Measurements from ENCODE around the gene CRACDL.

Gene CRACDL

DNA sequence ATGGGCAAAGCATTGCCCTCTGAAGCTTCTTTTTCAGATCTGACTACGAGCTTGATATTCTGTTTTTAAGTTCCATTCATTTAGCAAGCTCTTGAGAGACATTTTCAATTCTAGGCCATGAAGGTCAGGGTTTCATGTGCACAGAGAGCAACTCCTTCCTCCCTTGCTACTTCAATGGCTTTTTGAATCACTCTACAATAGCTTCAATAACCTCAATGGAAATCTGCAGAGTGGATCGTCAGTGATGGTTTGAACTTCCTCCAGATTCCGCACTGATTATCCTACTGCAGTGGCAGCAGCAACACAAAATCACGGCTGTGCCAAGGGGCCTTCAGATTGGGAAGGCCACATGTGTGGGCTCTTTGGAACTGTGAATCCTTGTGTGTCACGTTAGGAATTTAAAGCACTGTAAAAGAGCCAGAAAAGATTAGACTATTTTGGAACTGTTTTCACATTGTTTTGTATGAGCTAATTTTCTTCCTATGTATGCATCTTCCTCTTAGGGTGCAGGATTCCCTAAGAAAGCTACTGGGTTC, 116.7 kb downstream of the CRACDL start:
- H3K9ac ChIP-seq (ENCODE audit: low read depth in 1 of 2, low read length in 2 of 2) = no peak overlapping the region
- no peaks in the 10 kb centered on the region for H3K36me3 ChIP-seq (ENCODE audit: control insufficient read depth in 1 of 2, insufficient read depth in 2 of 2, low read length in 2 of 2)
- peaks cover 0 to 10% of the 10 kb centered on the region in 2 donors for H3K4me1 ChIP-seq (ENCODE audit: control insufficient read depth in 1 of 2, insufficient read depth in 2 of 2, low read length in 2 of 2)
- no peak overlapping the region for H3K27ac ChIP-seq (ENCODE audit: low read depth, low read length)
- no peaks in the 10 kb centered on the region for H3K9me3 ChIP-seq (ENCODE audit: control insufficient read depth in 1 of 2, low read length in 2 of 2)
- H3K27me3 ChIP-seq (ENCODE audit: control insufficient read depth in 1 of 2, insufficient read depth in 2 of 2, low read length in 2 of 2) = no peaks in the 10 kb centered on the region
- H3K4me3 ChIP-seq (ENCODE audit: low read depth in 1 of 2, low read length in 2 of 2) = no peak overlapping the region

DNA sequence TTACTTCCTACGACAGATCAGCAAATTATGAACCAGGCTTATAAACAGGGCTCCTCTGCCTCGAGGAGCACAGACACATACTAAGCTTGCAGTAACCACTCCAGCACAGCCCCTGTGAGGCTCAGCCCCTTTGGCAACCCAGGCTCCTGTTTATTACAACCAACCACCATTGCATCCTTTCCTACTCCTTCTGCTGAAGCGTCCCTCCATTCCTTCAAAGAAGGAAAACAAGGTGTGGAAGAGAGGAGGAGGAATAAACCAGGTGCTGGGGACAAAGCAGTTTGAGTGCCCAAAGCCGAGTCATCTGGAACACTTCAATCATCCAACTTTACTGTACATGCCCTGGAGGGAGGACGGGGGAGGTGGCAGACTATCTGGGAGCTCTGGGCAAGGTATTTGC, 117.9 kb downstream of the CRACDL start:
- H3K9me3 ChIP-seq (ENCODE audit: control insufficient read depth in 1 of 2, low read length in 2 of 2) = no peaks in the 10 kb centered on the region
- no peak overlapping the region for H3K27ac ChIP-seq (ENCODE audit: low read depth, low read length)
- no peaks in the 10 kb centered on the region for H3K36me3 ChIP-seq (ENCODE audit: control insufficient read depth in 1 of 2, insufficient read depth in 2 of 2, low read length in 2 of 2)
- H3K4me3 ChIP-seq (ENCODE audit: low read depth in 1 of 2, low read length in 2 of 2) = no peak overlapping the region
- H3K27me3 ChIP-seq (ENCODE audit: control insufficient read depth in 1 of 2, insufficient read depth in 2 of 2, low read length in 2 of 2) = no peaks in the 10 kb centered on the region
- H3K9ac ChIP-seq (ENCODE audit: low read depth in 1 of 2, low read length in 2 of 2) = no peak overlapping the region
- no peaks in the 10 kb centered on the region for H3K4me1 ChIP-seq (ENCODE audit: control insufficient read depth in 1 of 2, insufficient read depth in 2 of 2, low read length in 2 of 2)

DNA sequence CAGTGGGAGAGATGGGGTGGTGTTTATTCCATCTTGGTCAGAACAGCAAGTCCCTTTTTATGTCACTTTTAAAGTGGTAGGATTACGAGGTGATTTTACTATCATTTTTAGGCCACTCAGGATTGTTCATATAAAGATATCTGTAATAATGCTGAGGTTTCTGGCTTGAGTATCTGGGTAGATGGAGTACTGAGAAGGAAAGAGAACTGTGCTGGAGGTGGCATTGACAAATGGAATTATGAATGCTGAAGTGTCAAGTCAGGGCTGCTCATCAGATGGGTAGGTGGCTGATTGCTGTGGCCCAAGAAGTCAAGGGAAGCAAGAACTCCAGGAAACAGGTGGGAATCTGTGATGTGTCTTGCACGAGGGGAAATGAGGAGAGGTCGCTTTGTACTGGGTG, 119.7 kb downstream of the CRACDL start:
- H3K36me3 ChIP-seq (ENCODE audit: control insufficient read depth in 1 of 2, insufficient read depth in 2 of 2, low read length in 2 of 2) = no peaks in the 10 kb centered on the region
- no peaks in the 10 kb centered on the region for H3K27me3 ChIP-seq (ENCODE audit: control insufficient read depth in 1 of 2, insufficient read depth in 2 of 2, low read length in 2 of 2)
- H3K4me3 ChIP-seq (ENCODE audit: low read depth in 1 of 2, low read length in 2 of 2) = no peak overlapping the region
- no peaks in the 10 kb centered on the region for H3K9me3 ChIP-seq (ENCODE audit: control insufficient read depth in 1 of 2, low read length in 2 of 2)
- no peaks in the 10 kb centered on the region for H3K4me1 ChIP-seq (ENCODE audit: control insufficient read depth in 1 of 2, insufficient read depth in 2 of 2, low read length in 2 of 2)
- no peak overlapping the region for H3K27ac ChIP-seq (ENCODE audit: low read depth, low read length)
- H3K9ac ChIP-seq (ENCODE audit: low read depth in 1 of 2, low read length in 2 of 2) = no peak overlapping the region

DNA sequence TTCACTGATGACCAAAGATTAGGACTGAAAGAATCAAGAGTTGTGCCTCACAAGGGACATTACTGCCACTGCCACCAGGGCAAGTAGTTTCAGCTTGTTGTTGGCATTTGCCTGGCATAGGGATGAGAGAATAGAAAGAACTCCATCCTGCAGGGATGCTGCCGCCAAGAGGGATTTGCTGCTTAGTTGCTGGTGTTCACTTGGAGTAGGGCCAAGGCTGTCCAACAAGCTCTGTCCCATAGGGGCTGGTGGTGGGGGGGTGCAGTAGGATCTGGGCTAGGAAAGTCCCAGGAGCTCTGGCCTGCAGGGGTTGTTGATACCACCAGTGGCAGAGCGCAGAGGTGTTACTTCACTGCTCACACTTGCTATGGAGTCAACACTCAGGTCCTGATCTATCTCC, 120.2 kb downstream of the CRACDL start:
- H3K27me3 ChIP-seq (ENCODE audit: control insufficient read depth in 1 of 2, insufficient read depth in 2 of 2, low read length in 2 of 2) = no peaks in the 10 kb centered on the region
- H3K4me3 ChIP-seq (ENCODE audit: low read depth in 1 of 2, low read length in 2 of 2) = no peak overlapping the region
- no peaks in the 10 kb centered on the region for H3K4me1 ChIP-seq (ENCODE audit: control insufficient read depth in 1 of 2, insufficient read depth in 2 of 2, low read length in 2 of 2)
- no peak overlapping the region for H3K27ac ChIP-seq (ENCODE audit: low read depth, low read length)
- no peaks in the 10 kb centered on the region for H3K9me3 ChIP-seq (ENCODE audit: control insufficient read depth in 1 of 2, low read length in 2 of 2)
- no peak overlapping the region for H3K9ac ChIP-seq (ENCODE audit: low read depth in 1 of 2, low read length in 2 of 2)
- H3K36me3 ChIP-seq (ENCODE audit: control insufficient read depth in 1 of 2, insufficient read depth in 2 of 2, low read length in 2 of 2) = no peaks in the 10 kb centered on the region

DNA sequence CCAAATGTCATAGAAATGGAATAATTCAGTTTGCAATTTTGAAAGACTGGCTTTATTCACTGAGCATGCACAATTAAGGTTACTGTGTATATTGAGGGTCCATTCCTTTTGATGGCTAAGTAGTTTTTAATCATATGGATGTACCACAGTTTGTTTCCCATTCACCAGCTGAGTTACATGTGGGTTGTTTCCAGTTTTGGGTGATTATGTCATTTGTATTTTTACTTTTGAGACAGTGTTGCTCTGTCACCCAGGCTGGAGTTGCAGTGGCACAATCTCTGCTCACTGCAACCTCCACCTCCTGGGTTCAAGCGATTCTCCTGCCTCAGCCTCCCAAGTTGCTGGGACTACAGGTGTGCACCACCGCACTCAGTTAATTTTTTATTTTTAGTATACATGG, 124.3 kb downstream of the CRACDL start:
- Histone ChIP-seq H3K4me3 (ENCODE audit: low read depth in 1 of 2, low read length in 2 of 2) (no peak overlapping the region), H3K27me3 (ENCODE audit: control insufficient read depth in 1 of 2, insufficient read depth in 2 of 2, low read length in 2 of 2) (no peaks in the 10 kb centered on the region), H3K4me1 (ENCODE audit: control insufficient read depth in 1 of 2, insufficient read depth in 2 of 2, low read length in 2 of 2) (peaks cover 0 to 1% of the 10 kb centered on the region in 2 donors), H3K27ac (ENCODE audit: low read depth, low read length) (no peak overlapping the region), H3K36me3 (ENCODE audit: control insufficient read depth in 1 of 2, insufficient read depth in 2 of 2, low read length in 2 of 2) (peaks cover 0 to 11% of the 10 kb centered on the region in 2 donors), H3K9ac (ENCODE audit: low read depth in 1 of 2, low read length in 2 of 2) (no peak overlapping the region), H3K9me3 (ENCODE audit: control insufficient read depth in 1 of 2, low read length in 2 of 2) (no peaks in the 10 kb centered on the region)

DNA sequence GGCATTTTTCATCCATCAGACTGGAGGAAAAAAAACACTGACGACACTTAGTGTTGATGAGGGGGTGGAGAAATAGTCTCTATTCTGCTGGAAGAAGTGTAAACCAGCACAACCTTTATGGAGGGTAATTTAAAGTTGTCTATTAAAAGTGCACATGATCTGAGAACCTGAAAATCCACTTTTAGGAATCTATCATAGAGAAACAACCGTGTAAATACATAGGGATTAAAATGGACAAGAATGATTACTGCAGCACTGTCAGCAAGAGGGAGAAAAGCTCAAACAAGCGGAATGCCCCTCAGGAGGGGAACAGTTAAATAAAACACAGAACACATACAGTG, 125.5 kb downstream of the CRACDL start:
- H3K36me3 ChIP-seq (ENCODE audit: control insufficient read depth in 1 of 2, insufficient read depth in 2 of 2, low read length in 2 of 2) = peaks cover 0 to 11% of the 10 kb centered on the region in 2 donors
- H3K9ac ChIP-seq (ENCODE audit: low read depth in 1 of 2, low read length in 2 of 2) = no peak overlapping the region
- H3K27me3 ChIP-seq (ENCODE audit: control insufficient read depth in 1 of 2, insufficient read depth in 2 of 2, low read length in 2 of 2) = no peaks in the 10 kb centered on the region
- no peak overlapping the region for H3K27ac ChIP-seq (ENCODE audit: low read depth, low read length)
- H3K9me3 ChIP-seq (ENCODE audit: control insufficient read depth in 1 of 2, low read length in 2 of 2) = no peaks in the 10 kb centered on the region
- H3K4me1 ChIP-seq (ENCODE audit: control insufficient read depth in 1 of 2, insufficient read depth in 2 of 2, low read length in 2 of 2) = peaks cover 0 to 3% of the 10 kb centered on the region in 2 donors
- H3K4me3 ChIP-seq (ENCODE audit: low read depth in 1 of 2, low read length in 2 of 2) = no peak overlapping the region

DNA sequence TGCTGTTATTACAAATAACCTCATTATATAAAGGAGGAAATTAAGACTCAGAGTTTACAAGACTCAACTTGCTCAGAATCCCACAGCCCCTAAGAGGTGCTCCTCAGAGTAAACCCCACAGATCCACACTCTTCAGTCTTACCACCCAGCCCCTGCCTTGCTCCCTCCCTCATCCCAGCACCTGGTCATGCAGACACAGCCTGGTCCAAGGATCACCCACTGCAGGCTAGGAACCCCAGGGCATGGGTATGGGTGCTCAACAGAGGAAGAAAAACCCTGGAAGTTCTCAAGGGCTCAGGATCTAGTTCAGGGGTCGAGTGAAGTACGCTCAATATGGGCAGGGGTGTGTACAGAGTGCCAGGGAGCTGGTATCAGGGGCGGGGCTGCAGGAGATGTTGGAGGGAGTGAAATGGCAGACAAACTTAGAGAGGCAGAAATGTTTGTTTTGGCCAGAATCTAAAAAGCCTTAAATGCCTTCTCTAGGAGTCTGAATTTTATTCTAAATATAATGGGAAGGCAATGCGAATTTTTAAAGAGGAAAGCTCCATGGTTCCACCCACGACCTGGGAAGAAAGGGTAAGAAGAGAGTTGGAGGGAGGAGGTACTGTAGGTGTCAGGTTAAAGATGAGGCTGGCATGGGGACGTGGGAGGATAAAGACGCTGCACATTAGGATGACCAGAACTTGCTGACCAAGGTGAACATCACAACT, 126.0 kb downstream of the CRACDL start:
- Histone ChIP-seq H3K9me3 (ENCODE audit: control insufficient read depth in 1 of 2, low read length in 2 of 2) (no peaks in the 10 kb centered on the region), H3K4me3 (ENCODE audit: low read depth in 1 of 2, low read length in 2 of 2) (no peak overlapping the region), H3K36me3 (ENCODE audit: control insufficient read depth in 1 of 2, insufficient read depth in 2 of 2, low read length in 2 of 2) (peaks cover 0 to 11% of the 10 kb centered on the region in 2 donors), H3K27ac (ENCODE audit: low read depth, low read length) (no peak overlapping the region), H3K9ac (ENCODE audit: low read depth in 1 of 2, low read length in 2 of 2) (no peak overlapping the region), H3K27me3 (ENCODE audit: control insufficient read depth in 1 of 2, insufficient read depth in 2 of 2, low read length in 2 of 2) (no peaks in the 10 kb centered on the region), H3K4me1 (ENCODE audit: control insufficient read depth in 1 of 2, insufficient read depth in 2 of 2, low read length in 2 of 2) (peaks cover 0 to 3% of the 10 kb centered on the region in 2 donors)

DNA sequence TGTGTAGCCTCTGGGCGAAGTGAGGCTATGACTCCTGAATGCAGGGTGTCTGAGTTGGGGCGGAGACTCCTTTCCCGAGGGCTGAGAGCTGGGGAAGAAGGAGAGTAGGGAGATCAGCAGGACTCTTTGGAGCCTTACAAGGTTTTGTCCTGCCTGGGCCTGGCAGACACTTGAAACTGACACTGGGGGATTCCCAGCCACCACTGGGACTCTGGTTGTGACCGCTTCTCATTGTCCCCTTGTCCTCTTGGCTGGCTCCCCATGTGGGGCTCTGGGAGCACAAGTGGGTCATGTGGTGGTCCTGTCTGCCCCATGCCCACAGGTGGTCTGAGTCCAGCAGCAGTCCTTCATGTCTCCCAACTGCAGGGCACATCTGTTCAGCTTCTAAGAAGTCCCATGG, 126.9 kb downstream of the CRACDL start:
- no peak overlapping the region for H3K4me3 ChIP-seq (ENCODE audit: low read depth in 1 of 2, low read length in 2 of 2)
- H3K9me3 ChIP-seq (ENCODE audit: control insufficient read depth in 1 of 2, low read length in 2 of 2) = no peaks in the 10 kb centered on the region
- no peak overlapping the region for H3K27ac ChIP-seq (ENCODE audit: low read depth, low read length)
- H3K4me1 ChIP-seq (ENCODE audit: control insufficient read depth in 1 of 2, insufficient read depth in 2 of 2, low read length in 2 of 2) = peaks cover 0 to 3% of the 10 kb centered on the region in 2 donors
- H3K27me3 ChIP-seq (ENCODE audit: control insufficient read depth in 1 of 2, insufficient read depth in 2 of 2, low read length in 2 of 2) = no peaks in the 10 kb centered on the region
- H3K9ac ChIP-seq (ENCODE audit: low read depth in 1 of 2, low read length in 2 of 2) = no peak overlapping the region
- peaks cover 0 to 11% of the 10 kb centered on the region in 2 donors for H3K36me3 ChIP-seq (ENCODE audit: control insufficient read depth in 1 of 2, insufficient read depth in 2 of 2, low read length in 2 of 2)

DNA sequence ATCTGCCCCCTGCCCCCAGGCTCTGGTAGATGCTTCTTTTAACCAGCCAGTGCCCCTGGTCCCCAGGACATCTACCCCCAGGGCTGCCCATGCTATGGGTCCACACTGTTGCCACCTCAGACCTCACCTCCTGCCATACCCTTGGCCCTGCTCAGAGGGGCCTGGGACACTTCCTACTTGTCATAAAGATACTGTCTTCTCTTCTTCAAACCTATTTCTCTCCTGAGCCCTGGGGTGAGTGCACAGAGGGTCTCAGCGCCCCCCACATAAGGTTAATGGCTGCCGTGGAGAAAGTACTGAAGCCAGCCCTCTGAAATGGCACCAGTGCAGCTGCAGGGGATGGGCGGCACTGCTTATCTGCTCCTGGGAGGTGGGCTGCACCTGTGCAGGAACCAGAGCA, 127.5 kb downstream of the CRACDL start:
- peaks cover 0 to 3% of the 10 kb centered on the region in 2 donors for H3K4me1 ChIP-seq (ENCODE audit: control insufficient read depth in 1 of 2, insufficient read depth in 2 of 2, low read length in 2 of 2)
- peaks cover 0 to 11% of the 10 kb centered on the region in 2 donors for H3K36me3 ChIP-seq (ENCODE audit: control insufficient read depth in 1 of 2, insufficient read depth in 2 of 2, low read length in 2 of 2)
- H3K4me3 ChIP-seq (ENCODE audit: low read depth in 1 of 2, low read length in 2 of 2) = no peak overlapping the region
- H3K9me3 ChIP-seq (ENCODE audit: control insufficient read depth in 1 of 2, low read length in 2 of 2) = no peaks in the 10 kb centered on the region
- H3K9ac ChIP-seq (ENCODE audit: low read depth in 1 of 2, low read length in 2 of 2) = no peak overlapping the region
- no peaks in the 10 kb centered on the region for H3K27me3 ChIP-seq (ENCODE audit: control insufficient read depth in 1 of 2, insufficient read depth in 2 of 2, low read length in 2 of 2)
- H3K27ac ChIP-seq (ENCODE audit: low read depth, low read length) = no peak overlapping the region

DNA sequence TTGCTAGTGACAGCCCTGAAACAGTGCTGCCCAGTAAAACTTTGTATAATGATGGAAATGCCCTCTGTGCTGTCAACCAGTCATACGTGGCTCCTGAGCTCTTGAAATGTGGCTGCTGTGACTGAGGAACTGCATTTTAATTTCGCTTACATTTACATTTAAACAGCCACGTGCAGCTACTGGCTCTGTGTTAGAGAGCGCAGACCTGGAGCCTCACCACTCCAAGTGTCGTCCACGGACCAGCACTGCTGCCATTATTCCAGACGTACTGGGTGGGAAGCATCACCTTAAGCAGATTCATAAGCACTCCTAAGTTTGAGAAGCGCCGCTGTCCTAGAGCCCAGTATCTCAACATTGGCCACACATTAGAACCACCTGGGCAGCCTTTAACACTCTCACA, 128.1 kb downstream of the CRACDL start:
- Histone ChIP-seq H3K36me3 (ENCODE audit: control insufficient read depth in 1 of 2, insufficient read depth in 2 of 2, low read length in 2 of 2) (peaks cover 0 to 11% of the 10 kb centered on the region in 2 donors), H3K9ac (ENCODE audit: low read depth in 1 of 2, low read length in 2 of 2) (no peak overlapping the region), H3K27ac (ENCODE audit: low read depth, low read length) (no peak overlapping the region), H3K9me3 (ENCODE audit: control insufficient read depth in 1 of 2, low read length in 2 of 2) (no peaks in the 10 kb centered on the region), H3K4me3 (ENCODE audit: low read depth in 1 of 2, low read length in 2 of 2) (no peak overlapping the region), H3K27me3 (ENCODE audit: control insufficient read depth in 1 of 2, insufficient read depth in 2 of 2, low read length in 2 of 2) (no peaks in the 10 kb centered on the region), H3K4me1 (ENCODE audit: control insufficient read depth in 1 of 2, insufficient read depth in 2 of 2, low read length in 2 of 2) (peaks cover 0 to 3% of the 10 kb centered on the region in 2 donors)
